Measurements from ENCODE around the gene KCNJ6. TPM values are rescaled to one million over a fixed set of nuclear protein-coding genes. Genes with fewer than 3 reads are reported as not detected.

The KCNJ6 gene
- total and polyA plus RNA-seq, 9 of the 15 experiments (the other 6 are each of a cell fraction or from before 2014, with no cell fraction given) = 0.06 to 0.21 (median 0.13) TPM; not detected in 1

DNA sequence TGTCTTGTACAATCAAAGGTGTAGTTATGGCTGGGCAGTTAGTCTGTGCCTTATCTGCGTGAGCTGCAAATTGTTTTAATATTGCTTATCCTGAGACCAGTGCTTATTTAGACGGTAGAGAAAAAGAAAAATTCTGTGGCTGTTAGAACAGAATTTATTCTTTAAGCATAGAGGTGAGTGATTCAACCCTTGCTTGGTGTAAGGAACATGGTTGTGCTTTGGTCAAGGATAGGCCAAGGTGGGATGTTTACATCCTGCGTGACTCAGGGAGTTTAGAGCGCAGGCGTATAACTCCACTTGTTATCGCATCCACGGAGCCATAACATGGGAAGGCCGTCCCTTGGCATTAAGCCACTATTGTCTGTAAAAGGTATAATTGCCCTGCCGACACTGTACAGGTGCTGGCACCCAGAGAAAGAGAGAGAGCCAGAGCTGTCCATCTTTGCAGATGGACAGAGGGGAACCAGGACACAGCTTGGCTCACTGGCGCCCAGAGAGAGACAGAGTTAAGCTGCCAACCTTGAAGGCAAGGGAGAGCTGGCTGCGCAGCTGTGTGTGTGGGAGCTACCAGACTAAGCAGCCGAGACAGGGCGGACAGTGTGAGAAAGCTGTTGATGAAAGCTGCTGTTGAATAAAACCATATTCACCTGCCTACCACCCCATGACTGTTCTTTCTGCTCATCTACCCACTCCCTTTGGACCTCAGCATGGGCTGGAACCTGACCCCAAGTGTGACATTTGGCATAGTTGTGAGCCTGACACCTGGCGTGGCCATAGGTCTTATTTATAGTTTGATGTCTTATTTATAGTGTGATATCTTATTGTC lies 349.3 kb downstream of the KCNJ6 start:
- BruUV-seq (replicated peaks) = no TSS peak
- Histone ChIP-seq H3K4me1 (replicated peaks in 1 of 2; ENCODE audit: control insufficient read depth in 2 of 2, insufficient read depth in 2 of 2, low read length in 2 of 2) (peaks cover 30 to 49% of the 10 kb centered on the region in 2 experiments), H3K4me3 (no peak overlapping the region), H3K9me3 (replicated peaks; ENCODE audit: control insufficient read depth, insufficient read depth, low read depth, low read length) (no peaks in the 10 kb centered on the region), H2AFZ (ENCODE audit: low read depth, low read length) (peak overlapping the region; percentile 98), H3K4me2 (ENCODE audit: insufficient read depth, low read length) (no peak overlapping the region), H3K9ac (ENCODE audit: insufficient read depth in 1 of 2, low read depth in 2 of 2, low read length in 2 of 2) (peak overlapping the region in 1 of 2 experiments; percentile 32; a peak in 1 of 4 replicates), H3K9me1 (ENCODE audit: control insufficient read depth, insufficient read depth, low read length) (no peaks in the 10 kb centered on the region), H4K20me1 (replicated peaks; ENCODE audit: control insufficient read depth, insufficient read depth, low read length) (no peaks in the 10 kb centered on the region), H3K27me3 (ENCODE audit: control insufficient read depth in 2 of 2, insufficient read depth in 2 of 2, low read length in 2 of 2) (no peaks in the 10 kb centered on the region; a peak in 1 of 5 replicates), H3K27ac (ENCODE audit: extremely low read depth, low read depth, low read length) (no peak overlapping the region; the same call in 1 of the 3 replicates), H3K36me3 (ENCODE audit: control insufficient read depth, insufficient read depth, low read length) (no peaks in the 10 kb centered on the region), H3K79me2 (ENCODE audit: control insufficient read depth, insufficient read depth, low read length) (peaks cover 10% of the 10 kb centered on the region)
- FAIRE-seq (peak; percentile 65), ATAC-seq (no peak), DNase-seq (ENCODE audit: extremely low read depth in 1 of 4, low spot score in 3 of 4) (peak in 1 of 4 experiments; percentile 63)
- ChIA-PET CTCF (ENCODE audit: low intra/inter-chr PET ratio) (no interaction called here), POLR2A (interaction anchor here (0.6 kb wide), 1 partner anchor 21 kb away, joined by 3 read pairs; no protein-coding TSS in a partner anchor)
- 36% methylated on average over 14 of the region's 14 CpGs for WGBS (ENCODE audit: insufficient coverage, low coverage, missing lambda C conversion rate)
- intact Hi-C loops (cut with micrococcal nuclease) = loop anchor here (10.0 kb wide), 1 partner anchor 342 kb away; no protein-coding TSS in a partner anchor
- in situ Hi-C loops (cut with MboI) = no loop called here
- TF ChIP-seq MAFK (IDR thresholded peaks at IDR 0.05; ENCODE audit: low read length) (peak; percentile 54), MAFF (IDR thresholded peaks at IDR 0.05; ENCODE audit: low read length) (peak; percentile 58), FOXA1 (IDR thresholded peaks at IDR 0.05; ENCODE audit: borderline replicate concordance) (no peak), NR3C1 (CRISPR knock-in tag; IDR thresholded peaks at IDR 0.05) (no peak), TGIF2 (CRISPR knock-in tag; IDR thresholded peaks at IDR 0.05) (no peak), JUND (IDR thresholded peaks at IDR 0.05; ENCODE audit: borderline replicate concordance, low read depth, low read length) (no peak), JUND (tag; IDR thresholded peaks at IDR 0.05; ENCODE audit: borderline replicate concordance, low read depth, low read length) (peak; percentile 86; the same call in 2 of the 3 replicates), LEF1 (IDR thresholded peaks at IDR 0.05) (no peak), TARDBP (IDR thresholded peaks at IDR 0.05) (no peak), SMARCE1 (IDR thresholded peaks at IDR 0.05) (no peak), TAF15 (IDR thresholded peaks at IDR 0.05; ENCODE audit: low read depth, low read length) (no peak), TRIM28 (IDR thresholded peaks at IDR 0.05) (no peak), MAFG (tag; conservative IDR thresholded peaks at IDR 0.05) (peak; percentile 87), CSDE1 (IDR thresholded peaks at IDR 0.05) (no peak), ZFP1 (CRISPR knock-in tag; IDR thresholded peaks at IDR 0.05) (no peak), HSF4 (CRISPR knock-in tag; IDR thresholded peaks at IDR 0.05; ENCODE audit: borderline replicate concordance) (peak; percentile 96; the same call in 1 of the 2 replicates), HNRNPLL (IDR thresholded peaks at IDR 0.05; ENCODE audit: low read depth, low read length, poor library complexity, severe bottlenecking) (no peak), BCOR (IDR thresholded peaks at IDR 0.05) (no peak), MBD2 (IDR thresholded peaks at IDR 0.05; ENCODE audit: borderline replicate concordance, low read depth) (no peak), BDP1 (IDR thresholded peaks at IDR 0.05; ENCODE audit: insufficient read depth, insufficient read length) (no peak), RNF2 (IDR thresholded peaks at IDR 0.05) (no peak), ZNF41 (CRISPR knock-in tag; conservative IDR thresholded peaks at IDR 0.05) (peak; percentile 93)
- TF ChIP-seq, protein P1, sequence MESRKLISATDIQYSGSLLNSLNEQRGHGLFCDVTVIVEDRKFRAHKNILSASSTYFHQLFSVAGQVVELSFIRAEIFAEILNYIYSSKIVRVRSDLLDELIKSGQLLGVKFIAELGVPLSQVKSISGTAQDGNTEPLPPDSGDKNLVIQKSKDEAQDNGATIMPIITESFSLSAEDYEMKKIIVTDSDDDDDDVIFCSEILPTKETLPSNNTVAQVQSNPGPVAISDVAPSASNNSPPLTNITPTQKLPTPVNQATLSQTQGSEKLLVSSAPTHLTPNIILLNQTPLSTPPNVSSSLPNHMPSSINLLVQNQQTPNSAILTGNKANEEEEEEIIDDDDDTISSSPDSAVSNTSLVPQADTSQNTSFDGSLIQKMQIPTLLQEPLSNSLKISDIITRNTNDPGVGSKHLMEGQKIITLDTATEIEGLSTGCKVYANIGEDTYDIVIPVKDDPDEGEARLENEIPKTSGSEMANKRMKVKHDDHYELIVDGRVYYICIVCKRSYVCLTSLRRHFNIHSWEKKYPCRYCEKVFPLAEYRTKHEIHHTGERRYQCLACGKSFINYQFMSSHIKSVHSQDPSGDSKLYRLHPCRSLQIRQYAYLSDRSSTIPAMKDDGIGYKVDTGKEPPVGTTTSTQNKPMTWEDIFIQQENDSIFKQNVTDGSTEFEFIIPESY (CRISPR knock-in tag; IDR thresholded peaks at IDR 0.05) = no peak

Measured in K562 (cell line).